Thoracic aorta (tissue), 2 donors: ENCODE measurements around the gene LARP1B. TPM values are rescaled to one million over a fixed set of nuclear protein-coding genes. Genes with fewer than 3 reads are reported as not detected.

Experiments used
- ATAC-seq: fragments of 150-250 bp; one replicate; pipeline ENCODE4 v1.8.0; 2017; ENCODE audit warnings: low read depth; ENCODE audit not compliant: insufficient number of reproducible peaks, low FRiP score
- DNase-seq: peaks from one replicate; pipeline ENCODE4 v3.0.0-alpha.2; 2020; ENCODE audit warnings: low spot score
- H3K27ac ChIP-seq, 2 donors: fragments of 200-600 bp; sonication (generic); 1 replicate in 1 of 2; 2 replicates in 1 of 2; pipeline ENCODE4 v1.5.1; 2016; ENCODE audit warnings: mild to moderate bottlenecking in 2 of 2, moderate library complexity in 2 of 2
- H3K27me3 ChIP-seq: fragments of 200-600 bp; sonication (generic); replicated peaks from 2 replicates; pipeline ENCODE4 v1.6.0; 2016; ENCODE audit warnings: mild to moderate bottlenecking; ENCODE audit not compliant: insufficient read depth
- H3K36me3 ChIP-seq: fragments of 200-600 bp; sonication (generic); one replicate; pipeline ENCODE4 v1.5.1; 2016
- H3K4me1 ChIP-seq, 2 donors: fragments of 200-600 bp; sonication (generic); 1 replicate in 1 of 2; 2 replicates in 1 of 2; pipeline versions ENCODE4 v1.5.1 to v1.6.0; 2016; ENCODE audit warnings: low read depth in 2 of 2, mild to moderate bottlenecking in 1 of 2; ENCODE audit not compliant: control insufficient read depth in 1 of 2
- H3K4me3 ChIP-seq: fragments of 200-600 bp; sonication (generic); 2 replicates; pipeline ENCODE4 v1.5.1; 2016; ENCODE audit warnings: mild to moderate bottlenecking
- H3K9me3 ChIP-seq: fragments of 200-600 bp; sonication (generic); 2 replicates; pipeline ENCODE4 v1.5.1; 2016
- total RNA-seq, 2 donors: library from RNA; depleted of rRNA; stranded (reverse); fragments of >200 nt; gene quantifications; one replicate each; pipeline versions ENCODE4 v1.1.0 to v1.2.3, GENCODE V29; 2016
- TF ChIP-seq, protein P1 (sequence below): fragments of 200-600 bp; sonication (generic); IDR thresholded peaks from one replicate; pipeline ENCODE4 v1.5.1; 2019; ENCODE audit warnings: antibody characterized with exemption

LARP1B gene
- total RNA-seq, 2 donors from 2014 or later = 24.9 to 42.5 TPM

DNA sequence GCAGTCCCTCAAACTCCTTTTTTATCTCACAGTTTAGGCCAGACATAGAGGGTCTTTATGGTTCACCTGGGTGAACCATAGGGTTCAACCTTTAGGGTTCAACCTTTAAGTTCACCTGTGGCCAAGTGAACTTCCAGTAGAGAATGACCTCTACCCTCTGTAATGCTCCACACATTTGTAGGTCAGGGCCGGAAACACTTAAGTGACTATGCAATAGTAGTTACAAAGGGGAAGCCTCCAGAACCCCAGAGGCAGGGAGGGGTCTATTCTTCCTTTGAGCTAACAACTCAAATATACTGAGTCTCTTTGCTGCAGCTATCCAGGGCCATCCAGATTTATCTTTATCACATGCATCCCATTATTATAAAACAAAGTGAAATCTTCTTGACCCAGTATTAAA lies 100.0 kb downstream of the LARP1B start:
- Histone ChIP-seq H3K9me3 (no peaks in the 10 kb centered on the region), H3K27ac (no peak overlapping the region), H3K36me3 (no peaks in the 10 kb centered on the region), H3K4me3 (no peak overlapping the region), H3K4me1 (peaks cover 12 to 19% of the 10 kb centered on the region in 2 donors), H3K27me3 (no peaks in the 10 kb centered on the region)
- no peak for DNase-seq
- TF ChIP-seq, protein P1, sequence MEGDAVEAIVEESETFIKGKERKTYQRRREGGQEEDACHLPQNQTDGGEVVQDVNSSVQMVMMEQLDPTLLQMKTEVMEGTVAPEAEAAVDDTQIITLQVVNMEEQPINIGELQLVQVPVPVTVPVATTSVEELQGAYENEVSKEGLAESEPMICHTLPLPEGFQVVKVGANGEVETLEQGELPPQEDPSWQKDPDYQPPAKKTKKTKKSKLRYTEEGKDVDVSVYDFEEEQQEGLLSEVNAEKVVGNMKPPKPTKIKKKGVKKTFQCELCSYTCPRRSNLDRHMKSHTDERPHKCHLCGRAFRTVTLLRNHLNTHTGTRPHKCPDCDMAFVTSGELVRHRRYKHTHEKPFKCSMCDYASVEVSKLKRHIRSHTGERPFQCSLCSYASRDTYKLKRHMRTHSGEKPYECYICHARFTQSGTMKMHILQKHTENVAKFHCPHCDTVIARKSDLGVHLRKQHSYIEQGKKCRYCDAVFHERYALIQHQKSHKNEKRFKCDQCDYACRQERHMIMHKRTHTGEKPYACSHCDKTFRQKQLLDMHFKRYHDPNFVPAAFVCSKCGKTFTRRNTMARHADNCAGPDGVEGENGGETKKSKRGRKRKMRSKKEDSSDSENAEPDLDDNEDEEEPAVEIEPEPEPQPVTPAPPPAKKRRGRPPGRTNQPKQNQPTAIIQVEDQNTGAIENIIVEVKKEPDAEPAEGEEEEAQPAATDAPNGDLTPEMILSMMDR = no peak
- no peak for ATAC-seq

DNA sequence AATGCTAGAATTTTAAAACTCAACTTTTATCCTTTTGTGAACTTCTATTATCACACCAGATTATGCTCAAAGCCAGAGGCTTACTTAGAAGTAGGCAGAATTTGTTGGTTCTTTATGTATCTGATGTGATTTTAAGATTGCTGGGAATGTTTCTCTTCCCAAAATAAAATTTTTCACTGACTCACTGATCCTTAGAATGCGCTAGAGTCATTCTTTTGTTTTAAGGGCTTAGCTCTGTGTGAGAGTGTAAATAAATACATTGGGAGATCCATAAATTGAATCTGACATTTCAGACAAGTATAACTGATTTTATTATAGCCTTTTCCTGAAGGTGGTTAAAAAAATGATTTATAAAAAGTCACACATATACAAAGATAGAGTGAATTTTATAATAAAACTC lies 101.3 kb downstream of the LARP1B start:
- peaks cover 12 to 19% of the 10 kb centered on the region in 2 donors for H3K4me1 ChIP-seq
- TF ChIP-seq, protein P1 = no peak
- no peaks in the 10 kb centered on the region for H3K9me3 ChIP-seq
- H3K36me3 ChIP-seq = no peaks in the 10 kb centered on the region
- H3K27ac ChIP-seq = peak overlapping the region in 1 of 2 donors; percentile 30
- H3K4me3 ChIP-seq = no peak overlapping the region
- DNase-seq (no peak), ATAC-seq (no peak)
- H3K27me3 ChIP-seq = no peaks in the 10 kb centered on the region

DNA sequence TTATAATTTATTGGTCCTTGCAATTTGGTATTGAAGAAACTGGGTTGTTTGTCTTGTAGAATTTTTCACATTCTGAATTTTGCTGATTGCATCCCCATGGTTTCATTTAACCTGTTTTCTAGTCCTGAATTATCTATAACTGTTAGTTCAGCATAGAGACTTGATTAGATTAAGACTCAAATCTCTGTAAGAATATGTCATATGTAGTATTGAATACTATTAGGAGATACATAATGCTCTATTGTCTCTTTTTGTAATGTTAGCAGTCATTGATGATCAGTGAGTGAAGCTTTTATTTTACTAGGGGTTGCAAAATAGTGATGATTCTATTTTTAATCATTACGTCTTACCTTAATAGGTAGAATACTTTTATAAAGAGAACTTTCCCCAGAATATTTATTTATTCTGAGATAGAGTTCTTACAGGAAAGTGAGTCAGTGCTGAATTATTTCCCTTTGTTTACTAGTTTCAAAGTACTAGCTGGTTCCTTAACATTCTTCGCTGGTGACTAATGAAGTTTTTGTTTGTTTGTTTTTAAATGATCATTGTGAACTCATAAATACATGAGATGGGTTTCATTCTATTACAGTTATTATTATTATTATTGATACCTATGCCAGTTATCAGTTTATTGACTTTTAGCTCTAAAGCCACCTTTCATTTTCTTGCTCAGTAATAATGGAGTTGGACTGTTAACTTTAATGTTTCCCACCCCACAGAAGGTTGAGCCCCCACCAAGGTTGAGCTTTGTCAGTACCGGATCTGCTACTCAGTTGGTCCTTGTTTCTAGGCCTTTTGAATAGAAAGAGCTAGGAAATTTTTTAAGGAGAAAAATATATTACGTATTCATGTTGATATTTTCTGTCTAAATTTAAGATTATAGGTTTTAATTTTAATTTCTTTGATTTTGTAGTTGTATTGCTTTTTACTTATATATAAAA lies 102.3 kb downstream of the LARP1B start:
- Histone ChIP-seq H3K4me3 (no peak overlapping the region), H3K27ac (peak overlapping the region in 1 of 2 donors; percentile 30), H3K9me3 (no peaks in the 10 kb centered on the region), H3K4me1 (peaks cover 12 to 19% of the 10 kb centered on the region in 2 donors), H3K36me3 (no peaks in the 10 kb centered on the region), H3K27me3 (no peaks in the 10 kb centered on the region)
- TF ChIP-seq, protein P1 = no peak
- DNase-seq = no peak
- no peak for ATAC-seq

DNA sequence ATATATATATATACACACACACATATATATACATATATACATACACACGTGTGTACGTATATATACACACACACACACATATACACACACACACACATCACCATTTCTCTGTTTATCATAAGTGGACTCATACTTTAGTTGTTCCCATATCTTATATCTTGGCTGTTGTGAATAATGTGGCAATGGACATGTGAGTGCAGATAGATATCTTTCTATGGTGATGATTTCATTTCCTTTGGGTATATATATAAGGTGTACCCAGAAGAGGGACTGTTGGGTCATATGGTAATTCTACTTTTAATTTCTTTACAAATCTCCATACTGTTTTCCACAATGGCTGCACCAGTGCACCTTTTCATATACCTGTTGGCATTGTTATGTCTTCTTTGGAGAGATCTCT lies 105.9 kb downstream of the LARP1B start:
- DNase-seq (no peak), ATAC-seq (no peak)
- H3K36me3 ChIP-seq = no peaks in the 10 kb centered on the region
- no peak overlapping the region for H3K27ac ChIP-seq
- TF ChIP-seq, protein P1 = no peak
- no peaks in the 10 kb centered on the region for H3K27me3 ChIP-seq
- no peak overlapping the region for H3K4me3 ChIP-seq
- no peaks in the 10 kb centered on the region for H3K9me3 ChIP-seq
- peaks cover 12 to 18% of the 10 kb centered on the region in 2 donors for H3K4me1 ChIP-seq

DNA sequence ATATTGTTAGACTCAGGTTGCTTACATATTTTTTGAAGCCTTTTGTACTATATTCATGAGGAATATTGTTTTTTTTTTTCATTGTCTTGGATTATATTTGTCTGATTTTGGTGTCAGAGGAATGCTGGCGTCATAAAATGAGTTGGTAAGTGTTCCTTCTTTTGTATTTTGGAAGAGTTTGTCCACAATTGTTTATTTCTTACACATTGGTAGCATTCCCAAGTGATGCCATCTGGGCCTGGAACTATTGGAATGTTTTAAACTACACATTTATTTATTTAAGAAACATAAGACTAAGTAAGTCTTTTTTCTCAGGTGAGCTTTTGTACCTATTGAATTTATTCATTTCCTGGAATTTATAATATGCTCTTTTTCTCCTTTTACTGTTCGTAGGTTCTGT lies 107.6 kb downstream of the LARP1B start:
- no peaks in the 10 kb centered on the region for H3K27me3 ChIP-seq
- H3K4me1 ChIP-seq = peaks cover 1 to 2% of the 10 kb centered on the region in 2 donors
- H3K27ac ChIP-seq = no peak overlapping the region
- H3K36me3 ChIP-seq = no peaks in the 10 kb centered on the region
- H3K9me3 ChIP-seq = no peaks in the 10 kb centered on the region
- ATAC-seq = no peak
- DNase-seq = no peak
- TF ChIP-seq, protein P1 = no peak
- H3K4me3 ChIP-seq = no peak overlapping the region
